ENCODE measurements around the gene SMAD1. TPM values are rescaled to one million over a fixed set of nuclear protein-coding genes. Genes with fewer than 3 reads are reported as not detected.

SMAD1 gene
- total RNA-seq, 1 experiment from 2014 or later, result 21.1 TPM

DNA sequence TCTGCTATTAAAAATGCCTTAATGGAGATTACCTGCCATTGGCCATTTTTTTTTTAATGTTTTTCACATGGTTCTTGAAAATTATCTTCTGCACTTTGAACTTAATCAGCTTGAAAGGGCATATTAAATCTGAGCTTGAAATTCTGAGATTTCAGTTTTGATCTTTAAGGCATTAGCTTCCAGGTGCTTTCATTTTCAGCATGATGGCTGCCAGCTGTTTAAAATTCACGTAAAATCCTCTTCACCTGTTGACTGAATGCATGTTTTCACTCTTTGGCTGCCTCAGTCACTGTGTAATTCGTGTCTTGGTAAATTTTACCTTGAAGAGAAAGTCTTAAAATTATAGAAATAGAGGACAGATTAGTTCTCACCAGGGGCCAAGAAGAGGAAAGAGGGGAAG, 39.6 kb downstream of the SMAD1 start:
- H3K79me2 ChIP-seq (ENCODE audit: insufficient read depth, low read length), result no peaks in the 10 kb centered on the region
- DNase-seq, result no peak

More for the DNA sequence above, 39.6 kb downstream of the SMAD1 start:
- H3K27me3 ChIP-seq (ENCODE audit: insufficient read depth, low read length), result no peaks in the 10 kb centered on the region
- H2AFZ ChIP-seq (ENCODE audit: low read length), result no peak overlapping the region
- no peak overlapping the region for H3K27ac Mint-ChIP-seq
- TF ChIP-seq, protein P1, sequence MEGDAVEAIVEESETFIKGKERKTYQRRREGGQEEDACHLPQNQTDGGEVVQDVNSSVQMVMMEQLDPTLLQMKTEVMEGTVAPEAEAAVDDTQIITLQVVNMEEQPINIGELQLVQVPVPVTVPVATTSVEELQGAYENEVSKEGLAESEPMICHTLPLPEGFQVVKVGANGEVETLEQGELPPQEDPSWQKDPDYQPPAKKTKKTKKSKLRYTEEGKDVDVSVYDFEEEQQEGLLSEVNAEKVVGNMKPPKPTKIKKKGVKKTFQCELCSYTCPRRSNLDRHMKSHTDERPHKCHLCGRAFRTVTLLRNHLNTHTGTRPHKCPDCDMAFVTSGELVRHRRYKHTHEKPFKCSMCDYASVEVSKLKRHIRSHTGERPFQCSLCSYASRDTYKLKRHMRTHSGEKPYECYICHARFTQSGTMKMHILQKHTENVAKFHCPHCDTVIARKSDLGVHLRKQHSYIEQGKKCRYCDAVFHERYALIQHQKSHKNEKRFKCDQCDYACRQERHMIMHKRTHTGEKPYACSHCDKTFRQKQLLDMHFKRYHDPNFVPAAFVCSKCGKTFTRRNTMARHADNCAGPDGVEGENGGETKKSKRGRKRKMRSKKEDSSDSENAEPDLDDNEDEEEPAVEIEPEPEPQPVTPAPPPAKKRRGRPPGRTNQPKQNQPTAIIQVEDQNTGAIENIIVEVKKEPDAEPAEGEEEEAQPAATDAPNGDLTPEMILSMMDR (conservative IDR thresholded peaks at IDR 0.05), result no peak
- peaks cover 0 to 9% (median 5%) of the 10 kb centered on the region in 3 experiments; a peak in 3 of 7 replicates for H3K36me3 Mint-ChIP-seq (ENCODE audit: insufficient read depth in 1 of 3, low read depth in 3 of 3)
- no peak overlapping the region for H2BK5ac ChIP-seq (ENCODE audit: insufficient read length, low read length)
- H3K23me2 ChIP-seq (ENCODE audit: insufficient read length, low read depth, low read length, poor library complexity, severe bottlenecking), result no peaks in the 10 kb centered on the region
- H3K79me1 ChIP-seq (ENCODE audit: insufficient read depth, low read depth, low read length, poor library complexity, severe bottlenecking), result no peaks in the 10 kb centered on the region
- H3K9ac ChIP-seq (ENCODE audit: extremely low read depth, insufficient read length, low read length), result no peak overlapping the region
- no peak overlapping the region for H3K23ac ChIP-seq (ENCODE audit: insufficient read length, low read depth, low read length)
- no peak overlapping the region for H2BK120ac ChIP-seq (ENCODE audit: low read depth, low read length, poor library complexity, severe bottlenecking)
- H4K91ac ChIP-seq (ENCODE audit: insufficient read length, low read depth, low read length), result no peak overlapping the region
- H2BK20ac ChIP-seq (ENCODE audit: low read depth, low read length, poor library complexity, severe bottlenecking), result no peak overlapping the region
- no peaks in the 10 kb centered on the region for H3K4me1 ChIP-seq (ENCODE audit: insufficient read depth, low read length)
- H2AK5ac ChIP-seq (ENCODE audit: insufficient read length, low read length), result no peak overlapping the region
- H3K4ac ChIP-seq (ENCODE audit: low read depth, low read length), result no peak overlapping the region
- no CpG with 5 or more reads among the region's 2 CpGs for WGBS (ENCODE audit: extremely low coverage, insufficient read length, low lambda C conversion rate)
- no peak overlapping the region for H3K18ac ChIP-seq (ENCODE audit: insufficient read length, low read depth, low read length)
- no peak overlapping the region for H3K14ac ChIP-seq (ENCODE audit: insufficient read depth, low read length)
- no peak overlapping the region for H3K27ac ChIP-seq (ENCODE audit: insufficient read length, low read depth, low read length)
- H4K20me1 ChIP-seq (ENCODE audit: control insufficient read depth, insufficient read depth, insufficient read length), result no peaks in the 10 kb centered on the region
- no peaks in the 10 kb centered on the region for H3K9me3 Mint-ChIP-seq
- H2BK12ac ChIP-seq (ENCODE audit: insufficient read length, low read depth, low read length), result no peak overlapping the region
- peaks cover 19 to 27% of the 10 kb centered on the region in 2 experiments for H3K4me1 Mint-ChIP-seq
- no peak overlapping the region for H2BK15ac ChIP-seq (ENCODE audit: low read depth, low read length)
- H3K4me3 Mint-ChIP-seq, result no peak overlapping the region
- no peak overlapping the region for H4K5ac ChIP-seq (ENCODE audit: insufficient read length, low read depth, low read length)
- no peak overlapping the region for H3K56ac ChIP-seq (ENCODE audit: insufficient read length, low read depth, low read length)
- no peaks in the 10 kb centered on the region for H3K27me3 Mint-ChIP-seq (ENCODE audit: low read depth)
- H3K9me3 ChIP-seq (ENCODE audit: control insufficient read depth, low read depth, low read length), result no peaks in the 10 kb centered on the region
- H3T11ph ChIP-seq (ENCODE audit: low read length), result no peak overlapping the region
- H3K4me2 ChIP-seq (ENCODE audit: insufficient read depth, insufficient read length, low read length), result no peak overlapping the region
- H4K8ac ChIP-seq (replicated peaks; ENCODE audit: insufficient read length, low read depth, low read length), result no peak overlapping the region
